ENCODE measurements around the gene LRP8.

Gene LRP8

GRCh38 chr1:53359225-53359933, 31.5 kb upstream of the LRP8 start:
- DNase-seq (ENCODE audit: low read depth): no peak

- no peak for DNase-seq (ENCODE audit: low read depth)
Observed at GRCh38 chr1:53356637-53357036, 28.8 kb upstream of the LRP8 start.

DNA sequence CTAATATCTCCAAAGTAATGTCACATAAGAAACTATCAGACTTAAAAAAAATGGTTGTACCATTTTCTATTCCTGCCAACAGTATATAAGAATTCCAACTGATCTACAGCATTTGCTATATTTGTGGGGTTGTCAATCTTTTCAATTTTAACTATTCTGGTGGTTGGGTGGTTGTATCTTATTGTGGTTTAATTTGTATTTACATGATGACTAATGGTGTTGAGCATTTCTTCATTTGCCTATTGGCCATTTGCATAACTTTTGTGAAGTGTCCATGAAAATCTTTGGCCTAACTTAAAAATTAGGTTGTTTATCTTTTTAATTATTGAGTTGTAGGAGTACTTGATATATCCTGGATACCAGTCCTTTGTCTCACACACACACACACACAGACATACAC, 26.2 kb upstream of the LRP8 start:
- DNase-seq (ENCODE audit: low read depth): no peak

GRCh38 chr1:53352561-53352960, 24.7 kb upstream of the LRP8 start:
- DNase-seq (ENCODE audit: low read depth): no peak

DNA sequence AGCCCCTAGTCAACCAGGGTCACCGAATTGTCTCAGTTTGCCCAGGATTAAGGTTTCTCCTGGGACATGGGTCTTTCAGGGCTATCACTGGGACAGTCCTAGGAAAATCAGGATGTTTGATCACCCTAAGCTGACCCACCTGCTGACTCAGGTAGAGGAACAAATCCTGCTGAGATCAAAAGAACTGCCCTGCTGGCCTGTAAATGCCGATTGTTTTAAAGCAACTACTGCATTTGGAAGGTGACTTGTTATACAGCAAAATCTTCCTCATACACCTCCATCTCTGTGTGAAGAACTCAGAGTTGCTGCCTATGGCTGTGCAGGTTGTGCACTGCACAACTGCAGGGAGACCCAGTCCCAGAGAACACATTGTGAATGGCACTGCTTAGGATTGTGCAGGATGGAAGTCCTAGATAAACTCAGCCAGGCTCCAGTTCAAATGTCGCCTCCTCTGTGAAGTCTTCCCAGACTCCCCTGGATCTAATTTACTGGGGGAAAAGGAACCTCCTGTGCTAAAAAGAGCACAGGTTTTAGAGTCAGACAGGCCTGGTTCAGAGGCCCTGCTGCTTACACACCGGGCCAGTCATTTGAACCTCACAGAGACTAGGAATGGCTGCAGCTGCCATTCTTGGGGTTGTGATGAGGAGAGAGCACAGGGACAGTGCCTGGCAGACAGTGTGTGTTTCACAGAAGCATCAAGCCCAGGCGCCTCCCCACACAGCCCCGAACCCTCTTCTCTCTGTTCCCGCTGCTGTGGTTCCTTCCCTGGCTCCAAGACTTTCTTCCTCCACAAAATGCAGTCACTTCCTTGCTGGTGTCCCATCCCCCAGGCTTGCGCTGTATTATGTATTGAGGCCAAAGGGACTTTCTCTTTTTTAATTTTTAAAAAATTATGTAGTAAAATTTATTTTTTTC, 23.2 kb upstream of the LRP8 start:
- no peak for DNase-seq (ENCODE audit: low read depth)

- no peak for DNase-seq (ENCODE audit: low read depth)
Observed at GRCh38 chr1:53349968-53350852, 22.3 kb upstream of the LRP8 start.

- no peak for DNase-seq (ENCODE audit: low read depth)
Observed at GRCh38 chr1:53349369-53349835, 21.5 kb upstream of the LRP8 start.

GRCh38 chr1:53348486-53349368, 20.9 kb upstream of the LRP8 start:
- DNase-seq (ENCODE audit: low read depth): no peak

GRCh38 chr1:53346814-53347176, 18.9 kb upstream of the LRP8 start:
- DNase-seq (ENCODE audit: low read depth): no peak

DNA sequence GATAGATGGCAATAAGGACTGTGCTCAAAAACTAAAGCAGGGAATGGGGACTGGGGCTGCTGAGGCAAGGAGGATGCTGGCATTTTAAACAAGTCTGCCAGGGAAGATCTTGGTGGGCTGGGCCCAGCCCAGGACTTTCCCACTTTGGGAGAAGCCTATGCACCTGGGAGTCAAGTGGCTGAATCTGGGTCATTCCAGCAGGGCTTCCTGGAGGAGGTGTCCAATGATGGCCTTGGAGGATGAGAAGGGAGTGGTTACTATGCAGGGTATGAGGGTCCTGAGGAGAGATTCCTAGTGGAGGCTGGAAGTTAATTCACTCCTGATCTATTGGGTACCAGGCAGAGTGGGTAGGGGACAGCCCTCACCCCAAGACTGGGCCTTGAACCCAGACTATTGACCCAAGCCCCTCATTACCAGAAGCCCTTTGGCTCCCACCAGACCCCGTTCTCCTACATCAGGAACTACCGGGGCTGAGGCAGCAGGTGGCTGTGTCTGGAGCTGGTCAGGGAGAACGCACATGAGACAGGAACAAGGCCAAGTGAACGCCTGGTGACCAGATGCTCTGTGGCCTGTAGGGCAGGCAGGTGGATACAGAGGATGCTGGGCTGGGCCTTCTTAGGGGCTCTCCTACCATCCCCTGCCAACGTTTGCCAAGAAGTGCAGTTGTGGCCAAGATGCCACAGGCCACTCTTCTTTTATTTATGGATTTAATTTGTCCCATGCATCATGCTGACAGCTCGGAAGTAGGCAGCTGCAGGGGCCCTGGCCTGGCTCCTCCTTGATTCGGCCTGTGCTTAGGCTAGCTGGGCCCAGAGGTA, 18.3 kb upstream of the LRP8 start:
- DNase-seq (ENCODE audit: low read depth): no peak

DNA sequence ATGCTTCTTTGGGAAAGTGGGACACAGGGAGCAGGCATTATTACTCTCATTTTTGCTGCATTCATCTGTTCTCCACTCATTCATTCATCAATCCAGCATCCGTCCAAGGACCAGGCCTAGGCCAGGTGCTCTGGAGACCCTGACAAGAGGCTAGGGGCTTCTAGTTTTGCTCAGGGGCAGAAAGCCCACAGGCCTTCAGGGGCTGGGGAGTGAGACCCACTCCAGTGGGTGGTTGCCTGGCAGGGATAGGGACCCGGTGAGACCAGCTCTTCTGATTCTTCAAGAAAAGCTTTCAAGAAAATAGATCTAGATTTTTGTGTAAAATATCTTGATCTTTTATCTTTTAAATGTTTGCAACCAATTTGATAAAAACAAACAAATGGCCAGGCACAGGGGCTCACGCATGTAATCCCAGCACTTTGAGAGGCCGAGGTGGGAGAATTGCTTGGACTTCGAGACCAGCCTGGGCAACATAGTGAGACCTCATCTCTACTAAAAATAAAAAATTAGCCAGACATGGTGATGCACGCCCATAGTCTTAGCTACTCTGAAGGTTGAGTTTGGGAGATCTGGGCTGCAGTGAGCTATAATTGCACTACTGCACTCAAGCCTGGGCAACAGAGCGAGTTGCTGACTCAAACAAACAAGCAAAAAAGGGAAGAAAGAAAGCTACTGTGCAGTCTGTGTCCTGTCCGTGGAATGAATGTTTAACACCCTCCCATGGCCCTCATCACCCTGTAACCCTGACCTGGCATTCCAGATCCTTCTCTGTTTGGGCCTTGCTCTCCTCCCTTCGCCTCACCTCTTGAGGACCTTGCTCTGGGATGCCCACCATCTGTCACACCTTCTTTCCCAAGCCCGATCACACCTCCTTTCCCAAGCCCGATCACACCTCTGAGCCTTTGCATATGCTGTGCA, 17.3 kb upstream of the LRP8 start:
- no peak for DNase-seq (ENCODE audit: low read depth)

GRCh38 chr1:53343831-53344668, 16.2 kb upstream of the LRP8 start:
- no peak for DNase-seq (ENCODE audit: low read depth)

DNA sequence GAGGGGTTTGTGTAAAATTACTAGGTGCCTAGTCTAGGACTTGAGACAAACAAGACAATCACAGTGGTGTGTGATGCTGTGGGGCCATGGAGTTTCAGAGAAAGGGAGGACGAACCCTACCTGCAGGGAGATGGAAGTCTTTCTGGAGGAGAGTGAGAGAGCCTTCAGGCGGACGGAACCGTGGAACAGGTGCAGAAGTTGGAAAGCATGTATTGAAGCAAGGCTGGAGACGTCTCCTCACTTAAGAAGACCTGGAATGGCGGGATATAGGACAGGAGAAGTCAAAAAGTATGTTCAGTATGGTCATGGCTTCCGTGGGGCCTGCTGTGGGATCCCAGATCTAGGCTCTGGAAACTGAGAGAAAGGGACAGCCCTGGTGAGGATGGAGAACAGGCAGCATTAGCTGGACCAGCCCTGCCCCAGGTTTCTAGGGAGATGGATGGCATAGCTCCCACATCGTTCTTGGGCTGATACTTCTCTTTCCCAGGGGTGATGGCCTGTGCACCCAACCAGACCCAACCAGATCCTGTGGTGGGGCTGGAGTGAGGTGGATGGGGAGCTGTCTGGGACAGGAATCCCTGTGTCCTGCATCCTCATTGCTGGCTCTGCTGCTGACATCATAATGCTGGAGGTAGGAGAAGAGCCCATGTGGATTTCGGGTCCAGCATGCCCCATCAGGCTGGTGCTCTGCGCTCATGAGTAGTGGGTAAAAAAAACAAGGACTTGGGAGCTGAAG, 15.0 kb upstream of the LRP8 start:
- no peak for DNase-seq (ENCODE audit: low read depth)

DNA sequence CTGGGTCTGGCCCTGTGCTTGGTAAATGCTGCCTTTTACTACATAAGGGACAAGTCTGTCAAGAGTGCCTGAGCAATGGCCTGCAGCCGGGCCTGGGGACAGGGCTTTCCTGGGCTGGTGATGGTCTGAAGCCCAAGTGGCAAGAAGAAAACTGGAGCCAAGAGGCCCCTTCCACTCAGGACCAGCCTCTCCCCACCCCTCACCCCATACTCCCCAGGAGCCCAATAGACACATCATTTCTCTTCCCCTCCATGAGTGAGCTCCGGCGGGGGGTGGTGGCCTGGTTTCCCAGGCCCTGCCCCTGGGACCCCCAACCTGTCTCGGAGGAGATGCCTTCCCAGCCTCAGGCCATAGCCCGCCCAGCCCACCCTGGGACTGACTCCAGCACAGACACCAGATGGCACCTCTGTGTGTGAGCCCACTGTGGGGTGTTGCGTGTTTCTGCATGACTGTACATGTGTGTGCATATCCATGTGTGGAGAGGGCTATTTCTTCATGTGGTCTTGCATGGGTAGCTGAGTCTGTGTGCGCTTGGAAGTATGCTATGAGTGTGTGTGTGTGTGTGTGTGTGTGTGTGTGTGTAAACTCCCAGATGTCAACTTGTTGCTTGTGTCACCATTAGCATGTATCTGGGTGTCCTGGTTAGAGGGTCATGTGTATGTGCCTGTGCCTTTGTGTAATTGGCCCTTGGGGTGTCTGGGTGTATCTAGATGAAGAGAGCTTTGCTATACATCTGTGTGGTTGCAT, 14.3 kb upstream of the LRP8 start:
- no peak for DNase-seq (ENCODE audit: low read depth)

DNA sequence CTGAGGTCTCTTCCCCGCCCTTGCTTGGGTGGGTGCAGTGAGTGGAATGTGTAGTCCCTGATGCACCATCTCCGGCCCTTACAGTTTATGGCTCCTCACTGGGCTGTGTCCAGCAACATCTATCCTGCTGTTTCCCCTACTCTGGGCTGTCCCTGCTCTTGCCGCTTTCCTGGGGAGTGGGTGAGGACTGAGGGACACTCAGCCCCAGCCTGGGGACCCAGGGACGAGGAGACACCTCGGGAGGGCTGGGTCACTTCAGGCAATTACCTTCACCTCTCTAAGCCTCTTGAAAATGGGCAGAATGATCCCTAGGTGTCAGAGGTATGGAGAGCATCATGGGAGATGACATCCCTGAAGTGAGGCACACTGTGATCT, 13.6 kb upstream of the LRP8 start:
- no peak for DNase-seq (ENCODE audit: low read depth)

- DNase-seq (ENCODE audit: low read depth): no peak
Observed at GRCh38 chr1:53340660-53341520, 13.0 kb upstream of the LRP8 start.

All from stimulated activated CD8-positive, alpha-beta memory T cell treated with anti-CD3 and anti-CD28 coated beads, Interleukin-15, amount 100 ng/mL, for 1 hour (primary cell).